Measurements from ENCODE around the gene KRT76. TPM values are rescaled to one million over a fixed set of nuclear protein-coding genes. Genes with fewer than 3 reads are reported as not detected.
"Not testable (repeated sequence)": the region's sequence is repeated elsewhere in the genome, so short reads cannot be mapped to it uniquely, and the experiment has no call there.

Gene KRT76
- total RNA-seq, 1 donor from 2014 or later, result not detected

DNA sequence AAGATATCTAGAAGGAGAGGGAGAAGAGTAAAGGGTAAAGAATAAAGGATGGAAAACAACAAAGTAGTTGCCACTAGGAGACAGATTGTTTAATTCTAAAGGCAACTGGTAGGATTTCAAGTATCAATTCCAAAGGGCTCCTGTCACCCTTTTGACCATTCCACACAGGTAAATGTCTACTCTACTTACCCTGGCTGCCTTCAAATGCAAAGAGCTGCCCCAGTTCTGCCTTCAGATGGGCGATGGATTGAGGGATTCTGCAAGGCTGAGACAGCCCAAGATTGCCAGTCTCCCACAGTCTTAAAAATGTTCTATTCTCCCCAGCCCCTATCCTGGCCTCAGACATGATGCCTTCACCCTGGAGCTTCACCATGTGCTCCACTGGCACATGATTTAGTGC is 11.4 kb downstream of the KRT76 start:
- ATAC-seq (no peak), DNase-seq (ENCODE audit: low spot score) (no peak)

DNA sequence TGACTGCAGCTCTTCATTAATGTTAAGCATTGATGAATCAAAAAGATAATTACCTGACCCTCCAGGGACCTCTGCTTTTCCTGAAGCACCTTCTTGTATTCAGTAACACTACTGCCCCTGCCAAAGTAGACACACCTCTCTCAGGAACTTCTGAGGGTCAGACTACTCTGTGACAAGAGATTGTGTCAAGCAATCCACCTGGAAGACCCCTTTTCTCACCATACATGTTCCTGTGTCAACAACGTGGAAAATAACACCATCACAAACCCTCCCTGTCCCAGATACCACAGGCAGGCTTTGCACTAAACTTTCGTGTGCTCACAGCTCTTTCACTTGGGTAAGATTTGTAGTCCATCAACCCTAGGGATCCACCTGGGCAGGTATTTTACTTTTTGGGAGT is 13.2 kb downstream of the KRT76 start:
- ATAC-seq (no peak), DNase-seq (ENCODE audit: low spot score) (no peak)

DNA sequence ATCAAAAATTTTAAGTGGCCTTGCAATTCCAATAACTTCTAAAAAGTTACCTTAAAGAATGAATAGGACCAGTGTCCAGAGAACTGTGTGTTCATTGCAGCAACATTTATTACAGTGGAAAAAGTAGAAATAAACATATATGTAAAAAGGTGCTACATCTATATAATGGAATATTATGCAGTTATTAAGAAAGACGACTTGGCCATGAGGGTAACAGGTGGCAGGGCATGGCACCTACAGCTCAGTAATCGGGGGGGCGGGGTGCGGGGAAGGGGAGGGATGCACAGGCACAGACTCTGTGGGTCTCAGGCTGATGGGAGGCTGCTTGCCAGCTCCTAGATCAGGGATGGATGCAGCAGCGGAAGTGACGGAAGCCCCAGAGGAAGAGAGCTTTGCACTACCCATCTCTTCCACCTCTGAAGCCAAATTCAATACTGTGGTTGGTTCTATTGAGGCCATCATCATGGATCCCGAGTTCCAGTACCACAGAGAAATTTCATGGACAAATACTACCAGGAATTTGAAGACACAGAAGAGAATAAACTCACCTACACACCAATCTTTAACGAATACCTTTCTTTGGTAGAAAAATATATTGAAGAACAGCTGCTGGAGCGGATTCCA is 14.0 kb downstream of the KRT76 start:
- DNase-seq (ENCODE audit: low spot score) (no peak), ATAC-seq (no peak)

DNA sequence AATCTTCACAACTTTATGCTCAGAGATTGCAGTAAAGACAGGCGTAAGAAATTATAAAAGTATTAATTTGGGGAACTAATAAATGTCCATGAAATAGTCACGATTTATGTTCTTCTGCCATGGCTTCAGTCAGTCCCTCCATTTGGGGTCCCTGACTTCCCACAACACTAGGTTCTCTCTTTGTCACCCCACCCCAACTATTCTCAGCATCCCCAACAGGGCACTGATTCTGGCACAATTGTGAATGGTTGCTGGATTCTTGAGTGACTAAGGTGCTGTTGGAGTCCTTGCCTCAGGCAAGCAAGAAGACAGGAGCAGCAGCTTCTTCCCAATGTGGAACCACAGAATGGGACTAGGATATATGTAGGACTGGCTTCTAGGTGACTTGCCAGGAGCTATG is 15.3 kb downstream of the KRT76 start:
- ATAC-seq, result no peak
- no peak for DNase-seq (ENCODE audit: low spot score)

DNA sequence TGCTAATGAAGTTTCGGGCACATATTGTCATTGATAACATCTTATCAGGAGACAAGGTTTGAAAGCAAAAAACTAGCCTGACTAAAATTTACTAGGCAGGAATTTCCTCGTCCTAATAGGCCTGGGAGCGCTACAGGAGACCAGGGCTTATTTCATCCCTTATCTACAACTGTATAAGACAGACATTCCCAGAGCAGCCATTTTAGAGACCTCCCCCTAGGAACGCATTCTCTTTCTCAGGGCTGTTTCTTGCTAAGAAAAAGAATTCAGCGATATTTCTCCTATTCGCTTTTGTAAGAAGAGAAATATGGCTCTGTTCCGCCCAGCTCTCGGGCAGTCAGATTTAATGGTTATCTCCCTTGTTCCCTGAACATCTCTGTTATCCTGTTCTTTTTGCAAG is 15.9 kb downstream of the KRT76 start:
- not testable (repeated sequence) for DNase-seq (ENCODE audit: low spot score); ATAC-seq

DNA sequence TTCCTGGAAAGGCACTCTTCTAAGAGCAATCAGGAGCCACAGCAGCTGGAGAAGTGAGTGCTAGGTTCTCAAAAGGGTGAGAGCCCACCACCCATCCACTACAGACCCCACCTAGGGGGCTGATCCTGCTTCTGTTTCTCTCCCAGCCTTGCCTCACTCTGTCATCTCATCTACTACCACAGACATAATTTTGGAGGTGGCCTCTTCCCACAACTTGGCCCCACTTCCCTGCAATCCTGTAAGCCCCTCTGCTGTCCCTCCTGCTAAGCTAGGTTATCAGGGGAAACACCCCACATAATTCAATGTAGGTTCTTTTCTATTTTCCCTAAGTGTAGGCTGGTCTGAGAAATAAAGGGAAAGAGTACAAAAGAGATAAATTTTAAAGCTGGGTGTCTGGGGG is 16.5 kb downstream of the KRT76 start:
- DNase-seq (ENCODE audit: low spot score) (no peak), ATAC-seq (no peak)

DNA sequence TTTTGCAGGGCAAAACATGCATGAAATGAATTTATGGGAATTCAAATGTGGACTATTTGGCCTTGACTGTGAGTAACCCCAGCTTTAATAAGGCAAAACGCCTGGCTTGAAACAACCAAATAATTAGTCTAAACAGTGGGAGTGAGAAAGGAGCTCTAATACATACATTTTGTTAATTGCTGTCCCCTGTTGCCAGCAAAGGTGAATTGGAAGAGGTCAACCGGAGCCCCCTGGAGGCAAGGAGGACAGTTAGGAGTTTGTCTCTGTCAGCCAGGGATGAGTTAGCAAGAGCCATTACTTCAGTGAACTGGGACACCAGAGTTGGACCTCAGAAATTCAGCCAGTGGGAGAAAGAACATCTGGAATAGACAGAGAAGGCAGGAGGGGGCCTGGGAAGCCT is 17.4 kb downstream of the KRT76 start:
- no peak for DNase-seq (ENCODE audit: low spot score)
- ATAC-seq, result no peak

DNA sequence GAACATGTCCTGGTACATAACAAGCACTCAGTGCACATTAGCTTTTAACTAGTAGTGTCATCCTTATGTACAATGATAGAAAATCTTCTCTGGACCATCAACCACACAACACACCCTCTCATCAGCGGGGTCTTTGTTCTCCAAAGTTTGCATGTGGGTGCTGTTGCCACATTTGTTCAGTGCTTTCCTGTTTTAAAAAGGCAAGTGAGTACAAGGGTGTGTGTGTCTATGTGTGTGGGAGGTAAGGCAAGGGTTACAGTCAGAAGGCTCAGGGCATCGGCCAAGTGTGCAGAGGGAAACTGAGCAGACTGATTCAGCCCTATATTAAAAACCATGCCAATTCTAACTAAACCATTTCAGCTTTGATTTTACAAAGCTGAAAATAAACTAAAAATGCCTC is 17.9 kb downstream of the KRT76 start:
- DNase-seq (ENCODE audit: low spot score) (no peak), ATAC-seq (no peak)

DNA sequence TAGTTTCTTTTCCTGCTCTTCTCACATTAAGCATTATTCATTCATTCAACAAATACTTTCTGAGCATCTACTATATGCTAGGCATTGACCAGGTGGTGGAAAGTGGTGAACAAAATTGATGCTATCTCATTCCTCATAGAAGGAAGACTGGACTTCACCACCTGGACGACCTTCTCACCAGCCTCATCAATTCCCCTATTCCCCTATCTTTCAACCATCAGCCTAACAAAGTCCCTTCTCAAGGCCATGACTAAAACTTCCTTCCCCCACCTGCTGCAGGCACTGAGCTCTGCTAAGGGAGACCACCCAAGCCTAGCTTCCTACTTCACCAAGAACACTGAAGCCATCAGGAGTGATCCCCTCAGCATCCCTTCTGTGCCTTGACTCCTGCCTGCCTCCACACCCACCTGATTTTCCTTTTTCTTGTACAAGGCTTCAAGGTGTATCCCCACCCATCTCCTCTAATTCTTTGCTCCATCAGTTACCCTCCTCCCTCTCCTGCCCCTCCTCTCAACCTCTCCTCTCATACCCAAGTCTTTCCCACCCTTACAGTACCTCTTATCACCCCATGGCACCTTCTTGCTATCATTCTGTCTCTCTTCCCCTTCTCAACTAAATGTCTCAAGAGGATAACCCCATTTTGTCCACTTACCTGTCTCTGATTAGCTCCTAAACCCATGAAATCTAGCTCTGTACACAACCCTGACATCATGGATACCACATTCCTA is 19.5 kb downstream of the KRT76 start:
- DNase-seq (ENCODE audit: low spot score), result no peak
- no peak for ATAC-seq

DNA sequence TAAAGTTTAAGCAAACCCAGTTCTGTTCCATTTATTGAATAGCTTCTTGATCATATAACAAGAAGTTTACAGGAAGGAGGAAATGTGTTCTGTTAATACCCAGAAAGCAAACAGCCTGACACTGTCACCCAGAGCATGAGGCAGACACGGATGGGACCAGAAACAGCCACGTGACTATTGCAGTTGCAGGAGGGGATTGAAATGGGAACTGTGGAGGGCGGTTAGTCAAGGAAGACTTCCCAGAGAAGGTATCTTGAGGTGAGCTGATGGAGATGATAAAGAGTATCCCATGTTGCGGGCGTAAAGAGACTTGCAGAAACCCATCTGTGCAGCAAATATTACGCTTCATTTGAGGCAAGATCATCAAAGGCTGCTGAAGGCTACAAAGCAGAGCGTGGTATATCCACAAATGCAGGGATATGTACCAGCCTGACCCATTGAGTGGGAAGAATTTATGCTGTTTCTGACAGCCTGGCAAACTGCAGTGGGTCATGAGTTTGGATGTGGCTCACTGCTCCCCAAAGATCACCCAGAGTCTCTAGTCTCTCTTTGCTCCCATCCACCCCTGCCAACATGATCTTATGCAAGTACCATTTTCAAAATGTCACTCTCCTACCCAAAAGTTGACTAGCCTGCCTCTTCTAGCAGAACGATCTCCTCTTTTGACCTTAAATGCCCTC is 20.7 kb downstream of the KRT76 start:
- DNase-seq (ENCODE audit: low spot score) (no peak), ATAC-seq (no peak)

DNA sequence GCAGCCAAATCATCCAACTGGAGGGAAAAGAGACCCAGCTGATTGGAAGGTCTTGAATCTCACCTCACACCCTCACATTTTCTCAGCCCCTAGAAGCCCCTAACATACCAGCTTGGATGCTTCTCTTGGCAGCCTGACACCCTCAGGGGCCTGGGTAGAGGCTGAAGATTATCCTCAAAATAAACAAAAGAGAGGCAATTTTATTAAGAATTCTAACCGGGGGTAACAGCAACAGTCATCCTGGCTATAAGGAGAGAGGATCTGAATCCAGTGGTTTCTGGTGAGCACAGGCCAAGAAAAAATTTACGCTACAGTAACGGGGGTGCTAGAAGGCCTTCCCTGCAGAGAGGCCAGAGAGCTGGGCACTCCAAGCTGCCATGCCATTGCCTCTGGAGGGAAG is 21.6 kb downstream of the KRT76 start:
- DNase-seq (ENCODE audit: low spot score) (no peak), ATAC-seq (no peak)

DNA sequence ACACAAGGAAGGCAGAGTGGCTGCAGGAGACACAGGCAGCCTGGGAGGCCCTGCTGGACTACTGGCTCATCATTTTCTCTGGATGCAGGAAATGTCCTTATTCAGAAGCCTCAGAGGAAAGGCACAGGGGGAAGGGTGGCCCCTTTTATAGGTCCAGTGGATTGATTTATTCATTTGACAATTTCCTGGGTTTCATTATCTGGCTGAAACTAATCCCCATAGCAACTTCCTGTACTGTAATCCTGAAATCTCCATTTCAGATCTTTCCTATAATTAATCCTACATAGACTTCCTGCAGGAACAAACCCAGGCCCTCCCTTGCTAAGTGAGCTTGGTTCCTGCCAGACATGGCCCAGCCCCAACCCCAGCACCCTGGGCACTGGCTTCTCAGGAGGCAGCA is 23.0 kb downstream of the KRT76 start:
- ATAC-seq (no peak), DNase-seq (ENCODE audit: low spot score) (no peak)

DNA sequence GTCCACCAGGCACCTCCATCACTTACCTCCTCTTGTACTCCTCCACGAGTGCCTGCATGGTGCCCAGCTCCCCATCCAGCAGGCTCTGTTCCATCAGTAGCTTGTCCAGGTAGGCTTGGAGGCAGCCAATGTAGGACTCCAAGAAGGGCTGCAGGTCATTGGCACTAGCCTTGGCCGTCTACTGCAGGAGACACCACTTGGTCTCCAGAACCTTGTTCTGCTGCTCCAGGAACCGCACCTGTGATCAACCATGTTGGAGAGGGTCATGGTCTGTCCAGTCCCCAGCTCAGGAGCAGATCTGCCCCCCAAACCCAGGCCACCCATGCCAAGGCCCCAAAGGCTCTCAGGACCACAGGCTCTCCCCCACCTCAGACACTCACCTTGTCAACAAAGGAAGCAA is 23.9 kb downstream of the KRT76 start:
- DNase-seq (ENCODE audit: low spot score) (no peak), ATAC-seq (no peak)

DNA sequence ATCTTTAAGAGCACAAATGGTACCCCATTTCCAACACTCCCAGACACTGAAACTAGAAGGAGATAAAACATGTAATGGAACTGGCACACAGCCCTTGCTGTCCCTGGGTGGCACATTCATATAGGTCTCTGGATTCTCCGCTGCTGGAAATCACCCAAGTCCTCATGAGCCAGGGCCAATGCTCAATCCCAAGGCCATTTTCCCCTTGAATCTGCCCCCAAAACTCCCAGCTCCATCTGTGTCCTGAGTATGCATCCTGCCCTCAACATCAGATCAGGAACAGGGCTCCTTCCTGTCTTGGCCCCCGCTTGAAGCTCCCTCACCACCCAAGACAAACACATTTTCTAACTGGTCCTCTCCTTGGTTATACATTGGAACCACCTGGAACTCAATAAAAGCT is 24.6 kb downstream of the KRT76 start:
- DNase-seq (ENCODE audit: low spot score), result no peak
- ATAC-seq, result no peak

DNA sequence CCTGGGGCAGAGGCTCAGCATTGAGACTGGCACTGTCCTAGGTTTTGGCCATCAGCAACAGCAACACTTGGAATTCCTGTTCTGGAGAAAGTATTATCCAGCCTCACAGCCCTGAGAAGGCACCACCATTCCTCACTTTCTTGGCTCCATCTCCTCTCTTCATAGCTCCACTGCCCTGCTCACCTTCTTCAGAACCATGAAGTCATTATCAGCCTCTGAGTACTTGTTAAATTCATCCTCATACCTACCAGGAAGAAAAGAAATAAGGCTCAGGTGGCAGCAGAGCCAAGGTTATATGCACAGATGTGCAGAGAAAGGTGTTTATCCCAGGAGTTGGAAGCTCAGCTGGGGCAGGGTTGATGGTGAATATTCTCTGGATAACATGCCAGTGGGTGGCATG is 25.4 kb downstream of the KRT76 start:
- ATAC-seq, result no peak

DNA sequence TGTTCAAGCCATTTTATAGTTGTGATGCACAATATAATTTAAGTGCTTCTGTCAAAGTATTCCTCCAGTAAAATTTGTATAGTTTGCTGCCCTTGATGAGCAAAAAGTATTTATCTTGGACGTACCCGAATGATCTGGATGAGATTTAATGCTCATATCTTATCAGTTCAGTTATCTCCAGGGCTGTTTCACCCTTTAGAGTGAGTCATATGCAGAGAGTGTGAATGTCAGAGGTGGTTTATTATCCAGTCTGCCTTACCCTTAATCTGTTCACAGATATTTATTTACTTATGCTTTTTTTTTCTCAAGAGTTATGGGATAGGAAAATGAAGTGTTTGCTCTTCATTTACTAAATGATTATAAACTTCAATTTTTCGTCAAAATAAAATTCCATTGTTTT is 26.6 kb downstream of the KRT76 start:
- DNase-seq (ENCODE audit: low spot score); ATAC-seq: not testable (repeated sequence)

More for the DNA sequence above, 25.4 kb downstream of the KRT76 start:
- no peak for DNase-seq (ENCODE audit: low spot score)

DNA sequence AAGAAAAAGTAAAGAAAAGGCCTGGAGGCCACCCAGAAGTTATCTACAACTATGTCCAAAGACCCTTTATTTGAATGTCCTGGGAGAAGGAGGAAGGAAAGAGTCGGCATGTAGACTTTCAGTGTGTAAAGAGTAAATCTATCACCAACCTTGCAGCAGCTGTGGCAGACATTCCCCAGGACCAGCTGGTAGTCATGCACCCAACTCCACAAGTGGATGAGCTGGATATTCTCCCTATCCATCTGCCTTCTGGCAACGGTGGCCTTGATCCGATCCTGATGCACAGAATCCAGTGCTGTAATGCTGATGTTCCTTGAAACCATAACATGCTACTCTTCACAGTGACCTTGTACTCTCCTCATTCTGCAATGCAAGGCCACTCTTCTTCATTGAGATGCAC is 27.3 kb downstream of the KRT76 start:
- ATAC-seq (no peak), DNase-seq (ENCODE audit: low spot score) (no peak)

DNA sequence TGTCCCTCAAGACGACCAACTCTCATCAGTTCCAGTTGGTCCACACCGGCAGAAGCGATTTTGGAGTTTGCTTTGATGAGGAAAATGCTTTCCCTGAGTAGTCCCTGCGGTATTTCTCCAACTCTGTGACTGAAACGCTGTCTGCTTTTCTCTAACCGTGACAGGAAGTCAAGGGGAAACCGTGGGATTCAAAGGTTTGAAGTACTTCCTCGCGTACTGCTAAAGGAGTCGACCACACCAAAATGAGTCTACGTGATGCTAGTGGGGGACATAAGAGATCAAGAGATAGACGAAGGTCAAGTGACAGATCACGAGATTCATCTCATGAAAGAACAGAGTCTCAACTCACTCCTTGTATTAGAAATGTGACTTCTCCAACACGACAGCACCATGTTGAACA is 28.6 kb downstream of the KRT76 start:
- no peak for DNase-seq (ENCODE audit: low spot score)
- ATAC-seq, result no peak

DNA sequence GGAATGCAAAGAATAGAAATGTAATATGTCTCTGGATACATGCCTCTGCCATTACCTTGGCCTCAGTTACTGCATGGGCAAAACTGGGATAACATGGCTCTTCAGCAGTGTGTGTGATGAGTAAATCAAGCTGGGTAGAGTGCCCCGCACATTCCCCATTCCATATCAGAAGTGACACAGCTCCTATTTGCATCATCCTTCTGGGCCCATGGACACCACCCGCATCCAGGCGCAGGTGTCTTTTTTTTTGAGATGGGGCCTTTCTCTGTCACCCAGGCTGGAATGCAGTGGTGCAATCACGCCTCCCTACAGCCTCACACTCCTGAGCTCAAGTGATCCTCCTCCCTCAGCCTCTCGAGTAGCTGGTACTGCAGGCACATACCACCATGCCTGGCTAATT is 31.6 kb downstream of the KRT76 start:
- ATAC-seq (no peak), DNase-seq (ENCODE audit: low spot score) (no peak)

DNA sequence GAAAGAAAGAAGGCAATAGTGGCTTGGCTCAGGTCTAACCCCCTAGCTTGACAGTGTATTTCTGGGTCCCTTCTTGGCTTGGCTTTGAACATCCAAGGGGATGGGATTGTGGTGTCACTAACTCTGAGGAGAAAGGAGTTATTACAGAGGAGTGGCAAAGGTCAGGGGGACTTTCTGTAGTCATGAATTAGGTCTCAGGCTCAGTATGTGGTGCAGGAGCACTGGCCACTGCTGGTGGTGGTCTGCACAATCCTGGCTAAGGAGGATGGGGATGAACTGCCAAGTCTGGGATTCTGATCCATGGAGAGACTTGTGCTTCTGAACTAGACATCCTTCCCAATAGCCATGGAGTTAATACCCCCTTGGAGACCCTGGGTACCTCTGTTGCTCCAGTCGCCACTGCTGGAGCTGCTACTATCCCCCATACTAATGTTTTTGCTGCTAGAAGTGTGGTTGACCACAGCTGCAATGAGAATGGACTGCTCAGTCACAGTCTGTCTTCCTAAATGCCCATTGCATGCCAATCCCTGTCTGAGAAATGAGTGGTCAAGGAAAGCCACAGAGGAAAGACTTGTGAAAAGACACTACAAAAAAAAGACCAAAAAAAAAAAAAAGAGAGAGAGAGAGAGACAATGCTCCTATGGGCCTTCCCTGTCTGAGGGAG is 32.5 kb downstream of the KRT76 start:
- DNase-seq (ENCODE audit: low spot score) (no peak), ATAC-seq (no peak)

DNA sequence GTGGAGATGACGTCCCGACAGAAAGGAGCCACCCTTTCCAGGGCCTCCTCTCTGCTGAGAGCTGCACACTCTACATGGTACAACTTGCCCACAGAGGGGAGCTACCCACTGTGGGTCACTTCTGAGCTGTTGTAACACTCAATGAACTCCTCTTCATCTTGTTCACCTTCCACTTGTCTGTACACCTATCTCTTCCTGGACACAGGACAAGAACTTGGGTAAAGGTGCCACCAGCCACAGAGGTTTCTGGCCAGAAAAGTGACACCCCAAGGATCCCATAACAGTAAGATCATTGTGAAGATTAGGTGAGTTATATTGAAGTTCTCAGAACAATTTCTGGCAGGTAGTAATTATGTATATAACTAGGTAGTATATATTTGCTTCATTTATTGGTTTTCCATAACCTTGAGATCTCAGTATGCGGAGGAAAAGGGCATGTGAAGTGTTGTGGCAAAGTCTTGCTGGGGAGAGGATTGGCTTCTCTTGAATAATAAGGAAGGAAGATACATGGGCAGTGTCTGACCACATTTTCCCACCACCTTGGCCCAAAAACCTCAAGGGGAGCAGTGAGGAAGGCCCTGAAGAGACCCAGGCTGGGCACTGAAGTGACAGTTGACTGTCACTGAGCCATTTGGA is 34.2 kb downstream of the KRT76 start:
- DNase-seq (ENCODE audit: low spot score) (no peak), ATAC-seq (no peak)
